ENCODE results near the gene CAMKMT. TPM values are rescaled to one million over a fixed set of nuclear protein-coding genes. Genes with fewer than 3 reads are reported as not detected.

CAMKMT gene
- total RNA-seq, 1 donor from 2014 or later = 5.6 TPM

DNA sequence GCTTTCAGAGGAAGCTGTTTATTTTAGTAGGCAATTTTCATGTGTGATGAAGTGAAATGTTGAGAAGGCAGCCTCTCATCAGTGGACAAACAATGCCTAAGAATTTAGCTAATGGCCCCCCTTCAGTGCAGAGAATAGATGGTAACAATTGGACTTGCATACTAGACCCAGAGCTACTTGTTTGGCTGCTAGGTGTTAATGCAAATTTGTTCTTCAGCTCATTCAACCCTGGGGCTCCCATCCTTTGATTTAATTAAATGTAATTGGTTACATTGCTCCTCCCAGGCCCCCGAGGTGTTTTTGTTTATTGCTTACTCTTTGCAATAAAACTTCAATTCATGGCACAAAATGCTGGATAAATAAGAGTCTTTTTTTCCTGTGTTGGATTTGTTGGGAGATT, 68.6 kb downstream of the CAMKMT start:
- no peak for DNase-seq (ENCODE audit: low spot score)
- intact Hi-C loops (cut with DNase I) = no loop called here

GRCh38 chr2:44433895-44434294, 72.1 kb downstream of the CAMKMT start:
- intact Hi-C loops (cut with DNase I) = no loop called here
- no peak for DNase-seq (ENCODE audit: low spot score)

GRCh38 chr2:44441200-44441599, 79.5 kb downstream of the CAMKMT start:
- no peak for DNase-seq (ENCODE audit: low spot score)
- intact Hi-C loops (cut with DNase I) = no loop called here

DNA sequence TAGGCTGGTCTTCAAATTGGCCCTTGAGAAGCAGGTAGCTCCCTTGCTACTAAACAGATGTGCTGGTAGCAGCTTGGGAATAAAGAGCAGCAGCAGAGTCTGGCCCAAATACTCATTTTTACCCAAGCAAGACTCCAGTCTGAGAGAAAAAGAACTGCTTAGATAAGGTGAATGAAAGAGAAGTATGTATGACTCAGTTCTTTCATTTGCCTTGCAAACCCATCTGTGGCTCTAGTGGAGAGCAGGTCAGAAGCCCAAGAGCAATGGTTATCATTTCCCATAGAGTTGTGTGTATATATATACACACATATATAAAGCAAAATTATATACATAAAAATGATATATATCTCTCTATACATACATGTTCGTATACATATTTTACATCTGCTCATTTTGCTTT, 80.3 kb downstream of the CAMKMT start:
- intact Hi-C loops (cut with DNase I) = no loop called here
- no peak for DNase-seq (ENCODE audit: low spot score)

DNA sequence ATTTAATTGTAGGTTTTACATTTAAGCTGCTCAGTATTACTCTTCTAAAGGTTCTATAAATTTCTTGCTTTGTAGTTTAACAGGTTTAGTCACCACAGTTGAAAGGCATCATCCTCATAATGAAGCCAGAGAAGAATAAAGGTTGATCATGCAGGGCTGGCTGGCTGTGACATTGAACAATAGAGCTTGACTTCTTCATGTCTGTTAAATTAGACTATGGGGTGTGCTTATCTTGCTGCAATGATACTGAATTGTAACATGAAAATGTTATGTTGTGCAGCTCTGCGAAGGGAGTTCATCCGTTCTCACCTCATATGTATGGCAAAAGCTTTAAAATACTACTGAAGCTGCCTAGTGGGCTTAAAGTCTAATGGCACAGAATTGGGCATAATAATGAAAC, 81.8 kb downstream of the CAMKMT start:
- no peak for DNase-seq (ENCODE audit: low spot score)
- intact Hi-C loops (cut with DNase I) = no loop called here

- intact Hi-C loops (cut with DNase I) = no loop called here
- no peak for DNase-seq (ENCODE audit: low spot score)
These were observed 83.1 kb downstream of the CAMKMT start for GRCh38 chr2:44444881-44445280.

DNA sequence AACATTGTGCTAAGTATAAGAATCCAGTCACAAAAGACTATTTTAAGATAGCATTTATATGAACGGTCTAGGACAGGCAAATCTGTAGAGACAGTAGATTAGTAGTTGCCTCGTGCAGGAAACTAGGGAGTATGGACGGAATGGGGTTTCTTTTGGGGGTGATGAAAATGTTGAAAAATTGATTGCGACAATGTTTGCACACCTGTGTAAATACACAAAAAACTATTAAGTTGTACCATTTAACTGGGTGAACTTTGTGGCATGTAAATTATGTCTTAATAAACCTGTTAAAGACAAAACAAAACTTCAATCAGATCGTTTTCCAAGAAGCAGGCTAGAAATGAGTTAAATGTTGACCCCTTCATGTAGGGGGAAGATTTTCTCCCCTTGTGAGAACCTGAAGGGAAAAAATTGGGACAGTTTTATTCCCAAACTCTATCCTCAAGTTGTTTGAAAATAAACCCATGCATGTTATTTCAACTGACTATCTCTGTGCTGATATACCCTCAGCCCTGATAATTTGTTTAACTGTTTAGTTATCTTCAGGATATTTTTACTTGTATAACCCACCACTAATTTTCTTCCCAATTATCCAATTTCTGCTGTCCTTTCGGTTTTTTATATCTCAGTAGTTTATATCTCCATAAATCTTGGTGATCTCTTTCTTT, 87.2 kb downstream of the CAMKMT start:
- no peak for DNase-seq (ENCODE audit: low spot score)
- intact Hi-C loops (cut with DNase I) = no loop called here

DNA sequence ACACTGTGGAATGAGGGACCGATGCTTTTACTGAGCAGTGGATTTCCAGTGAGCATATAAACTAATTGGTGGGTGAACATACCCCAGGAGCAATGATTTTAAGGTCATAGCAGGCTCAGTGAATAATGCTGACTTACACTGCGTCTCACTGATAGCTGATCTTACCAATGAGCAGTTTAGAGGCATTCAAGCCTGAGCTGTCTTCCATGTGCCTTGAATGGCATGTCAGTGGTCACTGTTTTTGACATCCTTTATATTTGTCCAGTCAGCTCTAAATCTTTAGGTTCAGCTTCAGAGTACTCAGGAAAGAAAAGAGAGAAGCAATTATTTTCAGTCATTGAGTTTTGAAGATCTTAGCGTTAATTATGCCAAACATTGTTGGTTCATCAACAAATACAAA, 88.3 kb downstream of the CAMKMT start:
- intact Hi-C loops (cut with DNase I) = no loop called here
- no peak for DNase-seq (ENCODE audit: low spot score)

GRCh38 chr2:44450806-44451205, 89.1 kb downstream of the CAMKMT start:
- DNase-seq (ENCODE audit: low spot score) = no peak
- intact Hi-C loops (cut with DNase I) = no loop called here

GRCh38 chr2:44452069-44452583, 90.4 kb downstream of the CAMKMT start:
- intact Hi-C loops (cut with DNase I) = no loop called here

DNA sequence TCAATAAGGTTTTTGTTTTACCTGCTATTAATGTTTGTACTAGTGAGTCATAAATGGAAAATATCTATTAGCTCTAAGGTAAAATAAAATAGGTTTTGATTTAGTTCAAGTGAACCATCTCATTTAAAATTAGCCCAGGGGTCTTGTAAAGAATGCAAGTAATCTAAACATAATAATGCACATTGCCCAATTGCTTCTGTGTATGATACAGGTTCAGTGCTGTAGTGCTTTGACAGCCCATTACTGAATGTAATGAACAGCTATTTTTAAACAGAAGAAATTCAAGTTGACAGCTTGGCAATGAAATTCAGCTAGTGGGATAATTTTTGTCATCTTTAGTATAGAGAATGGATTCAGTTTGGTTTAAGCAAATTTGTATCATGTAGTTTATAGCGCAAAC, 91.5 kb downstream of the CAMKMT start:
- no peak for DNase-seq (ENCODE audit: low spot score)
- intact Hi-C loops (cut with DNase I) = no loop called here

More at GRCh38 chr2:44452069-44452583, 90.4 kb downstream of the CAMKMT start:
- DNase-seq (ENCODE audit: low spot score) = no peak

- intact Hi-C loops (cut with DNase I) = no loop called here
- DNase-seq (ENCODE audit: low spot score) = no peak
These were observed 94.1 kb downstream of the CAMKMT start for GRCh38 chr2:44455877-44456276.

DNA sequence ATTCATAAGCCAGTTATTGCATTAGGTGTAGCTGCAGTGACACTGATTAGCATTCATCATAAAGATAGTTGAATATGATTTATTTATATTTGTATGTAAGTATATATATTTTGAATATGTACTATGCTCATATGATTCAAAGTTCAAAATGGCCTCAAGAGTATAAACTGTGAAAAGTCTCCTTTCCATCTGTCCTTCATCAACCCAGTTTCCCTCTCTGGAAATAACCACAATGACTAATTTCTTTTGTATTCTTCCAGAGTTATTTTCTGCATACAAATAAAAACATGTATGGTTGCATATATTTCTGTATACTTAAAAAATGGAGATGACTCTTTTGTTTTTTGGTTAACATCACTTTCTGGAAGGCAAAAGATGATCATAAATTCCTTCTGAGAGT, 95.2 kb downstream of the CAMKMT start:
- intact Hi-C loops (cut with DNase I) = no loop called here

GRCh38 chr2:44459739-44460138, 98.0 kb downstream of the CAMKMT start:
- DNase-seq (ENCODE audit: low spot score) = no peak
- intact Hi-C loops (cut with DNase I) = no loop called here

More for the DNA sequence above, 95.2 kb downstream of the CAMKMT start:
- DNase-seq (ENCODE audit: low spot score) = no peak

GRCh38 chr2:44462934-44463849, 101.4 kb downstream of the CAMKMT start:
- intact Hi-C loops (cut with DNase I) = no loop called here

GRCh38 chr2:44464437-44464836, 102.7 kb downstream of the CAMKMT start:
- intact Hi-C loops (cut with DNase I) = no loop called here
- no peak for DNase-seq (ENCODE audit: low spot score)

More at GRCh38 chr2:44462934-44463849, 101.4 kb downstream of the CAMKMT start:
- DNase-seq (ENCODE audit: low spot score) = no peak

DNA sequence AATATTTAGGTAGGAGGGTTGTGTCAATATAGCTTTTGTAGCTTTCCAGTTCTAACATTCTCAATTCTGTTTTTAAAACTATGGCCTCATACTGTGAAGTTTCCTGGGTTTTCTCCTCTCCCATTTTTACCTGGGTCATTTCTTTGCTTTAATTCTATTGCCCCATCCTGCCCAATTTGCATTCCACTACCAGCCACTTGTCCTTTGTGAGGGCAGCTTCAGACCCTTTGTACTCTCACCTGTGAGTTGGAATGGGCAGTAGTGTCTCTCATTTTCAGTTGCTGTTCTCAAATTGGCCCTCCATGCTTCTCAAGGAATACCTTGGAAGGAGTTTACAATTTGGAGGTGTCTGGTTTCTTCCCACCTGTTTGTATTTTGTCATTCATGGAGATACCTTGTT, 108.4 kb downstream of the CAMKMT start:
- intact Hi-C loops (cut with DNase I) = no loop called here
- no peak for DNase-seq (ENCODE audit: low spot score)

DNA sequence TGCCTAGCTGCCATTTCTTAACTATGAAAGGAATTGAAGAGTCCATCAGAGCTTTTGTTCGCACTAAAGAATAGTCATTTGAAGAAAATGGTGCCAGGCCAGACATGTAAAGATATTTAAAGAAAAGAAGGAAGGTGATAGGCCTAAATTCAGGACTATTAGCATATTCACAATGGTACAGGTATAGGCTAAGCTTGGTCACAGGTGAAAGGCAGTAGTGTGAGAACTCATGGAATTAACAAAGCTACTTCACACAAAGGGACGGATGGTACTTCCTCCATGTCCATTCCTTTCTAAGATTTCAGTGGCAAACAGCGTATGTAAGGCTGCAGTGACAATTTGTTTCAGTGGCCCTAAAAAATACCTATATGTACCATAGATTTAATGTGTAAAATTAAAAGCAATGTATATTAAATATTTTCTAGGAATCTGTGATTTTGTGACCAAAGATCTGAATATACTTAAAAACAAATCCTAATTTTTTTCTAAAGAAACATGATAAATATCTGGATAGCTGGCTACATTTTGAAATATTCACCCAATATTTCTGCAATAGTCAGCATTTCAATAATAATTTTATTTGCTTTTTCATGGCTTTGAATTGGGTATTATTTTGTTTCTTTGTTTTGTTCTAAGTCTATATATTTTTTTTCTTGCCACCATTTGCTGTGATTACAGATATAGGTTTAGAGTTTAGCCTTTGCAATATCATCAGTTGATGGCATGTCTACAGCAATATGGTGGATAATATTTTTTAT, 116.1 kb downstream of the CAMKMT start:
- DNase-seq (ENCODE audit: low spot score) = no peak
- intact Hi-C loops (cut with DNase I) = loop anchor here (2.0 to 5.0 kb wide), 2 partner anchors 86 to 477 kb away; no protein-coding TSS in a partner anchor

DNA sequence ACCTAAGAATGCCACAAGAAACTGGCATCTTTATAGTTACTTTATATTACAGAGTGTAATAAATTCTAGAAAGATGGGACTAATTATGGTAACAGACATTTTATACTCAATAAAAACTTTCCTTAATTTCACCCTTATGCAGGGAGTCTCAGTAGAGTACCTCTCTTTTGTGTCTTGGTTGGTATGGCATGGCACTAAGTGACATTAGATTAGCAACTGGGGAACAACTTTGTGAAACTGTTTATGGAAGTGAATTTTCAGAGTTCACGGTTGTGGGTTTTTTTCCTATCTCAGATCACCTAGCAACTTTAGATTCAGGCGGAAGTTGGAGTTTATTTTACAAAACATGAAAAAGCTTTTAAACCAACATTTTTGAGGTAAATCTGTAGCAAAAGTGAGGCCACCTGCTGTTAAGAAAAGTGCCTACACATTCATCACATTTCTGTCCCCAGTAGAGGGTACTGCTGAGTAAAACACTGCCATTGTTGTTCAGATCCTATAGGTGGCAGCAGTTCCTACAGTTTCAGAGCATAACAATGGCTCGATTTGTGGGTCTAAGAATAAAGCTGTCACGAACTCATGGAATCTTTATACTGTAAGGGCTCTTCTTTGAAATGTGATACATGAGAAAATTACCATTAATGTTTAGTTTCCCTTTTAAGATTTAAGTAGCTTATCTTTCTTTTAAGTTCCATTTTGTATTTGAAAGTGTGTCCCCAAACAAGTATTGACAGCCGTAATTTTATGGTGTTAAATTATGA, 117.6 kb downstream of the CAMKMT start:
- intact Hi-C loops (cut with DNase I) = loop anchor here (2.0 to 5.0 kb wide), 2 partner anchors 87 to 475 kb away; no protein-coding TSS in a partner anchor
- DNase-seq (ENCODE audit: low spot score) = no peak

All from cardiac septum (tissue), 1 donor.